Tibial artery (tissue), 4 donors: ENCODE results near the gene PDE9A.

ENCODE experiments used
- DNase-seq, 2 donors: peaks; one replicate each; pipeline ENCODE4 v3.0.0-alpha.2; 2019
- H3K27ac ChIP-seq, 2 donors: fragments of 200-600 bp; sonication (generic) in 1 of 2; 1 replicate in 1 of 2; 2 replicates in 1 of 2; pipeline ENCODE4 v1.5.1; 2018 to 2019; ENCODE audit warnings: mild to moderate bottlenecking in 1 of 2
- H3K27me3 ChIP-seq, 2 donors: fragments of 200-600 bp; sonication (generic) in 1 of 2; one replicate each; pipeline versions ENCODE4 v1.5.1 to v1.6.0; 2016 to 2019
- H3K36me3 ChIP-seq, 3 donors: fragments of 200-600 bp; sonication (generic) in 2 of 3; one replicate each; pipeline ENCODE4 v1.5.1; 2016 to 2019; ENCODE audit warnings: mild to moderate bottlenecking in 2 of 3
- H3K4me1 ChIP-seq, 4 donors: fragments of 200-600 bp; sonication (generic) in 2 of 4; 1 replicate in 3 of 4; 2 replicates in 1 of 4; pipeline ENCODE4 v1.5.1; 2016 to 2019
- H3K4me3 ChIP-seq, 2 donors: fragments of 200-600 bp; sonication (generic) in 1 of 2; 1 replicate in 1 of 2; 2 replicates in 1 of 2; pipeline ENCODE4 v1.5.1; 2018 to 2019; ENCODE audit warnings: mild to moderate bottlenecking in 2 of 2
- H3K9me3 ChIP-seq, 3 donors: fragments of 200-600 bp; sonication (generic) in 1 of 3; one replicate each; pipeline ENCODE4 v1.5.1; 2016 to 2019
- intact Hi-C: fragments of 100-400 bp; cut with DNase I; formaldehyde crosslinking; loops from one replicate; pipeline ENCODE4 v1.15.0; 2023; ENCODE audit warnings: low total_unique reads
- TF ChIP-seq, protein P1 (sequence below), 2 experiments: fragments of 200-600 bp in 1 of 2; fragments of 450-650 bp in 1 of 2; IDR thresholded peaks; one replicate each; pipeline ENCODE4 v1.5.1; 2017 to 2019; ENCODE audit warnings: antibody characterized with exemption in 2 of 2, mild to moderate bottlenecking in 1 of 2, moderate library complexity in 1 of 2

The PDE9A gene

DNA sequence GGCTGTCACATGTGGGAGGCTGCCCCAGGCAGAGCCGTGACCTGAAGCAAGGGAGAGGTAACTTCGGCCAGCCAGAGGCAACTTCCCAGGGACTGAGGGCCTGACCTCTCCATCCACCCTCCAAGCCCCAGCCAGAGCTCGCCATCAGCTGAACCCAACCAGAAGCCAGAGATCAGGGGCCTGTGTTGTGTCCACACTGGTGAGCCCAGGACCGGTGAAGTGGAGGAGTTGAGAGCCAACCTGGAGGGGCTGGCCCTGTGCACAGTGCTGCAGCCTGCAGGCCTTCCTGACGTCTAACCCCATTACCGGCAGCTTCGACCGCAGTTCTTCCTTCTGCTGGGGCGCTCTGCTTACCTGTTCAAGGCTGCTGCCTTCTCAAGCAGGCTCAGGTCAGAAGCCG is 19.6 kb upstream of the PDE9A start:
- H3K27me3 ChIP-seq: peaks cover 0 to 53% of the 10 kb centered on the region in 2 donors
- DNase-seq: peak in 1 of 2 donors; percentile 54
- no peaks in the 10 kb centered on the region for H3K4me1 ChIP-seq
- H3K4me3 ChIP-seq: no peak overlapping the region
- TF ChIP-seq, protein P1, sequence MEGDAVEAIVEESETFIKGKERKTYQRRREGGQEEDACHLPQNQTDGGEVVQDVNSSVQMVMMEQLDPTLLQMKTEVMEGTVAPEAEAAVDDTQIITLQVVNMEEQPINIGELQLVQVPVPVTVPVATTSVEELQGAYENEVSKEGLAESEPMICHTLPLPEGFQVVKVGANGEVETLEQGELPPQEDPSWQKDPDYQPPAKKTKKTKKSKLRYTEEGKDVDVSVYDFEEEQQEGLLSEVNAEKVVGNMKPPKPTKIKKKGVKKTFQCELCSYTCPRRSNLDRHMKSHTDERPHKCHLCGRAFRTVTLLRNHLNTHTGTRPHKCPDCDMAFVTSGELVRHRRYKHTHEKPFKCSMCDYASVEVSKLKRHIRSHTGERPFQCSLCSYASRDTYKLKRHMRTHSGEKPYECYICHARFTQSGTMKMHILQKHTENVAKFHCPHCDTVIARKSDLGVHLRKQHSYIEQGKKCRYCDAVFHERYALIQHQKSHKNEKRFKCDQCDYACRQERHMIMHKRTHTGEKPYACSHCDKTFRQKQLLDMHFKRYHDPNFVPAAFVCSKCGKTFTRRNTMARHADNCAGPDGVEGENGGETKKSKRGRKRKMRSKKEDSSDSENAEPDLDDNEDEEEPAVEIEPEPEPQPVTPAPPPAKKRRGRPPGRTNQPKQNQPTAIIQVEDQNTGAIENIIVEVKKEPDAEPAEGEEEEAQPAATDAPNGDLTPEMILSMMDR (IDR thresholded peaks at IDR 0.05): no peak
- no peaks in the 10 kb centered on the region for H3K9me3 ChIP-seq
- H3K27ac ChIP-seq: no peak overlapping the region
- no peaks in the 10 kb centered on the region for H3K36me3 ChIP-seq
- intact Hi-C loops: no loop called here

- intact Hi-C loops: no loop called here
- H3K36me3 ChIP-seq: no peaks in the 10 kb centered on the region
- TF ChIP-seq, protein P1 (IDR thresholded peaks at IDR 0.05): no peak
- H3K4me1 ChIP-seq: peaks cover 0 to 7% (median 0%) of the 10 kb centered on the region in 4 donors
- no peaks in the 10 kb centered on the region for H3K9me3 ChIP-seq
- H3K27ac ChIP-seq: no peak overlapping the region
- DNase-seq: no peak
- peaks cover 0 to 63% of the 10 kb centered on the region in 2 donors for H3K27me3 ChIP-seq
- no peak overlapping the region for H3K4me3 ChIP-seq
Measured at GRCh38 chr21:42635848-42636519, 17.4 kb upstream of the PDE9A start.

GRCh38 chr21:42636520-42637266 is 16.7 kb upstream of the PDE9A start:
- no peak for DNase-seq
- no peaks in the 10 kb centered on the region for H3K36me3 ChIP-seq
- H3K4me1 ChIP-seq: peaks cover 0 to 8% (median 2%) of the 10 kb centered on the region in 4 donors
- intact Hi-C loops: no loop called here
- no peak overlapping the region for H3K27ac ChIP-seq
- no peak overlapping the region for H3K4me3 ChIP-seq
- H3K27me3 ChIP-seq: peaks cover 0 to 65% of the 10 kb centered on the region in 2 donors
- TF ChIP-seq, protein P1 (IDR thresholded peaks at IDR 0.05): no peak
- H3K9me3 ChIP-seq: no peaks in the 10 kb centered on the region

DNA sequence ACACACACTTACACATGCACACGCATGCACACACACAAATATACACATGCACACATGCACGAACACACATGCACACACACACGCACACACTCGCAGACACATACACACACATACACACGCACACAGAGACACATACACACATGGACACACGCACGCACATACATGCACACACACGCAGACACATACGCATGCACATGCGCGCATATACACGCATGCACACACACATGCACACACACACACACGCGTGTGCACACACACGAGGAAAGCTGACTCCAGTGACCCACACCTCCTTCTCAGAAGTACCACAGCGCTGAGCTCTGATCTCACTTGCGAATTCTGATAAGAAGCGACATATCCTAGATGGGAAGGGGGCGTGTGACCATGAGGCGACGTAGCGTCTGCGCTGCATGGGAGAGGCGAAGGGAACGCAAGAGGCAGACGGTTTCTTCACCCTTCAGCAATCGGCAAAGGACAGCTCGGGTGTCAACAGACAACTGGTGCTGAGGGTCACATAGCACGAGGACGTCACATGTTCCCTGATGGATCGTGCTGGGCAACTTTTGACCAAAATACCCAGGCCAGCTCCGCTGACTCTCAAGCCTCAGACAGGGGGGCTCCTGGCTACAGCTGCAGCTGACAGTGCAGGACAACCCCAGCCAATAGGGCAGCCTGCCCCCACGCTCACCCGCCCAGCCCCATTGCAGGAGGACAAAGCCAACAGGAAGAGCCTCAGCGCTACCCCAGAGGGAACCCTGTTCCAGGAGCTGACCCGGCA is 16.0 kb upstream of the PDE9A start:
- TF ChIP-seq, protein P1 (IDR thresholded peaks at IDR 0.05): no peak
- peaks cover 0 to 8% (median 2%) of the 10 kb centered on the region in 4 donors for H3K4me1 ChIP-seq
- intact Hi-C loops: no loop called here
- no peak overlapping the region for H3K4me3 ChIP-seq
- H3K36me3 ChIP-seq: no peaks in the 10 kb centered on the region
- no peak overlapping the region for H3K27ac ChIP-seq
- no peaks in the 10 kb centered on the region for H3K9me3 ChIP-seq
- no peak for DNase-seq
- peaks cover 0 to 68% of the 10 kb centered on the region in 2 donors for H3K27me3 ChIP-seq

- Histone ChIP-seq H3K27me3 (peaks cover 0 to 60% of the 10 kb centered on the region in 2 donors), H3K9me3 (no peaks in the 10 kb centered on the region), H3K4me3 (no peak overlapping the region), H3K27ac (no peak overlapping the region), H3K36me3 (no peaks in the 10 kb centered on the region), H3K4me1 (peaks cover 0 to 8% (median 2%) of the 10 kb centered on the region in 4 donors)
- DNase-seq: no peak
- intact Hi-C loops: no loop called here
- TF ChIP-seq, protein P1 (IDR thresholded peaks at IDR 0.05): no peak
Measured at GRCh38 chr21:42638266-42638863, 15.1 kb upstream of the PDE9A start.
